Measurements from ENCODE around the gene SUGCT.

SUGCT gene

DNA sequence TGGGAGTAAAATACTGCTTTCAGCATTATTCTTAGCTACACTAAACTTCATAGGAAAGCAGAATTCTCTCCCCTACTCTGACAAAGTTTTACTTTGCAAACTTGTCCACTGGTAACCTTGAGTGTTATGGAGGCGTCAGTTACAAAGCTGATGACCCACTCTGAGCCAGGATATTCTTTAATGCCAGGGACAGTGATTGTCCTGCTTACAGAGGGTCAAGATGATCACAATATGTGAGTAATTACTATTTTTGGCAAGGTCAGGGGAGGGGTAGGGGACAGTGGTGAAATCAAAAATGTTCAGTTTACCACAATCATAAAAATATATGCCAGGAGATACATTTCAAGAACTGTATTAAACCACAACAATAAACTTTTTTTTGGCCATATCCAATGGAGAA is 520.6 kb downstream of the SUGCT start:
- DNase-seq (ENCODE audit: low read depth in 1 of 2, low spot score in 1 of 2), result no peak
- H3K27me3 ChIP-seq (ENCODE audit: insufficient read depth, poor library complexity, severe bottlenecking), result peaks cover 2% of the 10 kb centered on the region
- H3K27ac ChIP-seq (replicated peaks), result no peak overlapping the region
- H3K4me3 ChIP-seq (replicated peaks; ENCODE audit: insufficient read depth, low read length), result no peak overlapping the region
- TF ChIP-seq, protein P1, sequence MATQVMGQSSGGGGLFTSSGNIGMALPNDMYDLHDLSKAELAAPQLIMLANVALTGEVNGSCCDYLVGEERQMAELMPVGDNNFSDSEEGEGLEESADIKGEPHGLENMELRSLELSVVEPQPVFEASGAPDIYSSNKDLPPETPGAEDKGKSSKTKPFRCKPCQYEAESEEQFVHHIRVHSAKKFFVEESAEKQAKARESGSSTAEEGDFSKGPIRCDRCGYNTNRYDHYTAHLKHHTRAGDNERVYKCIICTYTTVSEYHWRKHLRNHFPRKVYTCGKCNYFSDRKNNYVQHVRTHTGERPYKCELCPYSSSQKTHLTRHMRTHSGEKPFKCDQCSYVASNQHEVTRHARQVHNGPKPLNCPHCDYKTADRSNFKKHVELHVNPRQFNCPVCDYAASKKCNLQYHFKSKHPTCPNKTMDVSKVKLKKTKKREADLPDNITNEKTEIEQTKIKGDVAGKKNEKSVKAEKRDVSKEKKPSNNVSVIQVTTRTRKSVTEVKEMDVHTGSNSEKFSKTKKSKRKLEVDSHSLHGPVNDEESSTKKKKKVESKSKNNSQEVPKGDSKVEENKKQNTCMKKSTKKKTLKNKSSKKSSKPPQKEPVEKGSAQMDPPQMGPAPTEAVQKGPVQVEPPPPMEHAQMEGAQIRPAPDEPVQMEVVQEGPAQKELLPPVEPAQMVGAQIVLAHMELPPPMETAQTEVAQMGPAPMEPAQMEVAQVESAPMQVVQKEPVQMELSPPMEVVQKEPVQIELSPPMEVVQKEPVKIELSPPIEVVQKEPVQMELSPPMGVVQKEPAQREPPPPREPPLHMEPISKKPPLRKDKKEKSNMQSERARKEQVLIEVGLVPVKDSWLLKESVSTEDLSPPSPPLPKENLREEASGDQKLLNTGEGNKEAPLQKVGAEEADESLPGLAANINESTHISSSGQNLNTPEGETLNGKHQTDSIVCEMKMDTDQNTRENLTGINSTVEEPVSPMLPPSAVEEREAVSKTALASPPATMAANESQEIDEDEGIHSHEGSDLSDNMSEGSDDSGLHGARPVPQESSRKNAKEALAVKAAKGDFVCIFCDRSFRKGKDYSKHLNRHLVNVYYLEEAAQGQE (IDR thresholded peaks at IDR 0.05; ENCODE audit: insufficient replicate concordance, low read depth), result no peak
- TF ChIP-seq, protein P2, sequence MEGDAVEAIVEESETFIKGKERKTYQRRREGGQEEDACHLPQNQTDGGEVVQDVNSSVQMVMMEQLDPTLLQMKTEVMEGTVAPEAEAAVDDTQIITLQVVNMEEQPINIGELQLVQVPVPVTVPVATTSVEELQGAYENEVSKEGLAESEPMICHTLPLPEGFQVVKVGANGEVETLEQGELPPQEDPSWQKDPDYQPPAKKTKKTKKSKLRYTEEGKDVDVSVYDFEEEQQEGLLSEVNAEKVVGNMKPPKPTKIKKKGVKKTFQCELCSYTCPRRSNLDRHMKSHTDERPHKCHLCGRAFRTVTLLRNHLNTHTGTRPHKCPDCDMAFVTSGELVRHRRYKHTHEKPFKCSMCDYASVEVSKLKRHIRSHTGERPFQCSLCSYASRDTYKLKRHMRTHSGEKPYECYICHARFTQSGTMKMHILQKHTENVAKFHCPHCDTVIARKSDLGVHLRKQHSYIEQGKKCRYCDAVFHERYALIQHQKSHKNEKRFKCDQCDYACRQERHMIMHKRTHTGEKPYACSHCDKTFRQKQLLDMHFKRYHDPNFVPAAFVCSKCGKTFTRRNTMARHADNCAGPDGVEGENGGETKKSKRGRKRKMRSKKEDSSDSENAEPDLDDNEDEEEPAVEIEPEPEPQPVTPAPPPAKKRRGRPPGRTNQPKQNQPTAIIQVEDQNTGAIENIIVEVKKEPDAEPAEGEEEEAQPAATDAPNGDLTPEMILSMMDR (IDR thresholded peaks at IDR 0.05; ENCODE audit: insufficient read depth, low read length), result no peak
- TF ChIP-seq GABPA (IDR thresholded peaks at IDR 0.05; ENCODE audit: low read depth), result no peak
- TF ChIP-seq POLR2AphosphoS5 (IDR thresholded peaks at IDR 0.05; ENCODE audit: low read depth), result no peak
- TF ChIP-seq SPI1 (IDR thresholded peaks at IDR 0.05; ENCODE audit: borderline replicate concordance, low read depth), result no peak

DNA sequence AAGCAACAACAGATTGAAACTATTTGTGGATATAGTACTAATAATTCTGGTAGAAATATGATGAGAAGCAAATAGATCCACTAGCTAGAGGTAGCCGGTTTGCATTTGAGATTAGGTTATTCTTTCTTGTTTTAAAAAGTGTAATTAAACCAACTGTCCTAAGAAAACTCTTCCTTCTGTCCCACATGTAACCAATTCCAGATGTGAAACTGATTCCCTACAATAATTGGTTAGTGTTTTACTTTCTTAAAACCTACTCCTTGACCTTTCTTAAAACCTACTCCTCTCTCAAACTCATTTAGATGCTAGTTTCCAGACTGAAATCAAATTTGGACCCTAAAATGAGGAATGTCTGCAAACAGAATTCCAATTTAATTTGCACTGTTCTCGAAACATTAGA is 521.5 kb downstream of the SUGCT start:
- TF ChIP-seq GABPA (IDR thresholded peaks at IDR 0.05; ENCODE audit: low read depth) (no peak), SPI1 (IDR thresholded peaks at IDR 0.05; ENCODE audit: borderline replicate concordance, low read depth) (no peak), POLR2AphosphoS5 (IDR thresholded peaks at IDR 0.05; ENCODE audit: low read depth) (no peak)
- TF ChIP-seq, protein P1 (IDR thresholded peaks at IDR 0.05; ENCODE audit: insufficient replicate concordance, low read depth), result no peak
- TF ChIP-seq, protein P2 (IDR thresholded peaks at IDR 0.05; ENCODE audit: insufficient read depth, low read length), result no peak
- Histone ChIP-seq H3K27me3 (ENCODE audit: insufficient read depth, poor library complexity, severe bottlenecking) (peaks cover 2% of the 10 kb centered on the region), H3K27ac (replicated peaks) (no peak overlapping the region), H3K4me3 (replicated peaks; ENCODE audit: insufficient read depth, low read length) (no peak overlapping the region)
- no peak for DNase-seq (ENCODE audit: low read depth in 1 of 2, low spot score in 1 of 2)

DNA sequence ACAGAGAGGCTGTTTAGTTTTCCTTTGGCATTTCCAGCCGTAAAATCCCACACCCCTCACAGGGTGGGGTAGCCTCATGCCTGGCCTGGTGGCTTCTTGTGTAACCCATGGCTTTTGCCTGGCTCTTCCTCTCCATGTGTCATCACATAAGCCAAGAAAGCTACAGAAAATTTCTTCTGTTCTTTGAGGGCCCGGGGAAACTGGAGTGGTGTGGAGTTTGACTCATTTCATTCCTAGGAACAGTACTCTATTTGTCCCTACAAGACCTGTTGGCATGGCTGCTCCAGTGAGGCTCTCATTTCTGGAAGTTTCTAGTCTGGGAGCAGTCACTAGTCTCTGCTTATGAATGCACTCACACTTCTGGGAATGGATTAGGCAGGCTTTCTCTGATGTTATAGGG is 523.9 kb downstream of the SUGCT start:
- H3K27me3 ChIP-seq (ENCODE audit: insufficient read depth, poor library complexity, severe bottlenecking), result peaks cover 2% of the 10 kb centered on the region
- no peak overlapping the region for H3K27ac ChIP-seq (replicated peaks)
- DNase-seq (ENCODE audit: low read depth in 1 of 2, low spot score in 1 of 2), result no peak
- no peak overlapping the region for H3K4me3 ChIP-seq (replicated peaks; ENCODE audit: insufficient read depth, low read length)
- TF ChIP-seq, protein P1 (IDR thresholded peaks at IDR 0.05; ENCODE audit: insufficient replicate concordance, low read depth), result no peak

DNA sequence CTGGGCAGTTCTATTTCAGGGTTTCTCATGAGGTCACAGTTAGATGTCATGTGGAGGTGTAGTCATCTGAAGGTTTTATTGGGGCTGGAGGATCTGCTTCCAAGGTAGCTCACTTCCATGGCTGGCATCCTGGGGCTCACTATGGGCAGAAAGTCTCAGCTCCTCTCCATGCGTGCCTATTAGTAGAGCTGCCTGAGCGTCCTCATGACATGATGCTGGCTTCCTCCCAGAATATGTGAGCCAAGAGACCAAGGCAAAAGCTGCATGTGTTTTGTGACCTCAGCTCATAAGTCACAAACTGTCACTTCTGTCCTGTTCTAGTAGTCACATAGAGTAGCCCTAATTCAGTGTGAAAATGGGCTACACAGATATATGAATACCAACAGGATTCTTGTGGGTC is 524.4 kb downstream of the SUGCT start:
- Histone ChIP-seq H3K27me3 (ENCODE audit: insufficient read depth, poor library complexity, severe bottlenecking) (peaks cover 2% of the 10 kb centered on the region), H3K4me3 (replicated peaks; ENCODE audit: insufficient read depth, low read length) (no peak overlapping the region), H3K27ac (replicated peaks) (no peak overlapping the region)
- DNase-seq (ENCODE audit: low read depth in 1 of 2, low spot score in 1 of 2), result no peak
- TF ChIP-seq, protein P1 (IDR thresholded peaks at IDR 0.05; ENCODE audit: insufficient replicate concordance, low read depth), result no peak
- TF ChIP-seq, protein P2 (IDR thresholded peaks at IDR 0.05; ENCODE audit: insufficient read depth, low read length), result no peak
- no peak for TF ChIP-seq SPI1 (IDR thresholded peaks at IDR 0.05; ENCODE audit: borderline replicate concordance, low read depth)
- TF ChIP-seq GABPA (IDR thresholded peaks at IDR 0.05; ENCODE audit: low read depth), result no peak
- no peak for TF ChIP-seq POLR2AphosphoS5 (IDR thresholded peaks at IDR 0.05; ENCODE audit: low read depth)
